GM18907 (cell line): ENCODE measurements around the gene DNAJC4.

ENCODE experiments used
- ATAC-seq: cut with Tn5 transposase; IDR thresholded peaks from one replicate; pipeline ENCODE4 v1.9.1; 2021; ENCODE audit warnings: mild to moderate bottlenecking, moderate library complexity; ENCODE audit not compliant: unreplicated experiment

DNAJC4 gene

DNA sequence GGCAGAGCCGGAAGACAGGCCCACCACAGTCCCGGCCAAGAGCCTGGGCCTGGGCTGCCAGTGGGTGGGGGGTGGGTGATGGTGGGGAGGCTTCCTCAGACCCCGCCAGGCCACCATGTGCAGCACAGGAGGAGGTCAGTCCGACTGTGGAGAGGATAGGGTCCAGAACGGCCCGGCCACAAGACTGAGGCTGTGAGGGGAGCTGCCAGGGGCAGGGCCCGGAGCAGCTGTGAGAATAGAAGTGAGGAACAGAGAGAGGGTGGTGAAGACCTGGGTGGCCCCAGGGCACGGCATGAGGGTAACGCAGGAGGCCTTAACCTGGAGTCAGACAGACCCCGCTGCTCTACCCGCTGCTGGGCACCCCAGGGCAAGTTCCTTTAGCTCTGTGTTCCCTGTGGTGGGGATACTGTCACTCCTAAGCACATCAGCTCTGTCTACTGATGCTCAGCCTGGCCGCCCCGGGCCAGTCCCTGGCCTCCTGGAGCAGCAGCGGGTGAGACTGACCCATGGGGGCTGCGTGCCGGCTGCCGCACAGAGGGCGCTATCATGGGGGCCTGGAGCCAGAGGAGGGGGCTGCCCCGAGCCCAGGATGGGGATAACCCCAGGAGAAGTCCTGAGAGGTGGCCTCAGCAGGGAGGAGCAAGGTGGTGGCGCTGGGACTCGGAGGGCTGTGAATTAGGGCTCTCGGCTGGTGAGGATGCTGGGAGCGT is 22.1 kb upstream of the DNAJC4 start:
- ATAC-seq: no peak

DNA sequence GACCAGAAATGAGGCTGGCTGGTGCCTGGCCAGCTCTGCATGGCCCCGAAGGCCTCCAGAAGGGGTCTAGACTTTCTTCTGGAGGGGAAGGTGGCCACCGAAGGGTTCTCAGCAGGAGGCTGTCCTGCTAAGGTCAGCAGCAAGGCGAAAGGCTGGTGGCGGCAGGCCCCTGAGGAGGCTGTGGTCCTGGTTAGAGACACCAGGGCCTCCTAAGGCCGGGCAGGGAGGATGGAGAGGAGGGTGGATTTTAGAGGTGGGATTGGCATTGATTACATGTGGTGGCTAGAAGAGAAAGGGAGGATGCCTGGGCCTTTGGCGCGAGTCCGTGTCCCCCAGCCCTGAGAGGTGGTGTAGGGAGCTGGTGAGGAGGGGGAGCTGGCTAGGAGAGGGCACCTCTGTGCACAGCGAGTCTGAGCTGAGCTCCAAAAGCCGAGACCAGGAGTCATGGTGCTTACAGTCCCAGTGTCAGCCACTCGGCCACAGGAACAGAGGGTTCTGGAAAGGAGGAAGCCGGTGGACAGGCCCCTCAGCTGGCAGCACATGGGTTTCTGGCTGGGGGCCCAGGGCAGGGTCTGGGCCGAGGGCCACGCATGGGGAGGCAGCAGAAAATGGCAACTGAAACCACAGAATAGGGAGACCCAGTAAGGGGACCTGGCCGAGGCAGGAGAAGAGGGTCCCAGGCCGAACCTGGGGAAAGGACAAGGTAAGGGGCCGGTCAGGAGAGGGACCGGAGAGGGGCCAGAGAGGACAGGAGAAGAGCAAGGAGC is 21.4 kb upstream of the DNAJC4 start:
- no peak for ATAC-seq

DNA sequence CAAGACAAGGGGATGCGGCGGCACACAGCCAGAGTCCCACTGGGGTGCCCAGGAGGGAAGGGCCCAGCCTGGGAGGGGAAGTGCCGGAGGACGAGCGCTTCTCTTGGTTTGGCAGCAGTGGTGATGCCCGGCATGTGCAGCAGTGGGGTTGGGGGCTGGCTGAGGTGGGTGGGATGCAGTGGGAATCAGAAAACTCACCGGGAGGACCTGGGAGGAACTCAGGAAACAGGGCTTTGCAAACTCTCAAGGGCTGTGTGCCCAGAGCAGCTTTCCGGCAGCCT is 20.8 kb upstream of the DNAJC4 start:
- no peak for ATAC-seq

DNA sequence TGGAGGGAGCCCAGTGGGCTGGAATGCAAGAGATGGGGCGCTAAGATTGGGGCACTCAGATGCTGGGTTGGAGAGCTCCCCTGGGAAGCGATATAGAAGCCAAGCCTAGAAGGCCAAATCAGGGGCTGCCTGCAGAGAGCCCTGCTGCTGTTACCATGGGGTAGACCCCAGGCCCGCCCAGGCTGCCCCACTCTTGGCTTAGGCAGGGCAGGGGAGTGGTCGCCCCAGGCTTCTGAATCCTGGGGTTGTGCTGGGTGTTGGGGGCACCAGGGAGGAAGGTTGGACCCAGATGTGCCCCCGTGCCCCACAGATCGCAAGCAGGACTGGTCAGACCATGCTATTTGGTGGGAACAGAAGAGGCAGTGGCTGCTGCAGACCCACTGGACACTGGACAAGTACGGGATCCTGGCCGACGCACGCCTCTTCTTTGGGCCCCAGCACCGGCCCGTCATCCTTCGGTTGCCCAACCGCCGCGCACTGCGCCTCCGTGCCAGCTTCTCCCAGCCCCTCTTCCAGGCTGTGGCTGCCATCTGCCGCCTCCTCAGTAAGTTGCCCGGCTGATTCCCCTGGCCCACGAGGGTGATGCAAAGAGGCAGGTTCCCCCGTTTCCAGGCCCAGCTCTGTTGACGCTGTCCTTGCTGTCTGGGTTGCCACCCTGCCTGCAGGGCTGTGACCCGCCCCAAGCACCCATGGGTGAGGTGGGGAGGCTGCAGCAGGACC is 19.9 kb upstream of the DNAJC4 start:
- no peak for ATAC-seq

DNA sequence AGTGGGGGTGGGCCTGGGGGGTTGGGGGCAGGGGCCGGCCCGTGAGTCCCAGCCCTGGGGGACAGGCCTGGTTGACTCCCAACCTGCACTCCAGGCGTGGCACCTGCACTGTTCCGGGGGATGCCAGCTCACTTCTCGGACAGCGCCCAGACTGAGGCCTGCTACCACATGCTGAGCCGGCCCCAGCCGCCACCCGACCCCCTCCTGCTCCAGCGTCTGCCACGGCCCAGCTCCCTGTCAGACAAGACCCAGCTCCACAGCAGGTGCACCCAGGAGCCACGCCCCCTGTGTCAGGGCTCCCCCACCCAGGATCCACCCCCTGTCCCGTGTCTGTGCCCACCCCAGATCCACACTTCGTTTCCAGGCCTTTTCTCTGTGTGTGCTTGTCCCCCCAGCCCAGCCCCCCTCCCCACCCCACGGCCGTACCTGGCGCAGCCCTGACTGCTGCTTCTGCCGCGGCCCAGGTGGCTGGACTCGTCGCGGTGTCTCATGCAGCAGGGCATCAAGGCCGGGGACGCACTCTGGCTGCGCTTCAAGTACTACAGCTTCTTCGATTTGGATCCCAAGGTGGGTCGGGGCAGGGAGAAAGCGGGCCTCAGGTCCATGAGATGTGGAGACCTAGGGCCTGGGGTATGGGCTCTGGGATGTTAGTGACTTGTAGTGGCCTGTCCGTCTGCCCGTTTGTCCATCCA is 19.0 kb upstream of the DNAJC4 start:
- ATAC-seq: no peak

DNA sequence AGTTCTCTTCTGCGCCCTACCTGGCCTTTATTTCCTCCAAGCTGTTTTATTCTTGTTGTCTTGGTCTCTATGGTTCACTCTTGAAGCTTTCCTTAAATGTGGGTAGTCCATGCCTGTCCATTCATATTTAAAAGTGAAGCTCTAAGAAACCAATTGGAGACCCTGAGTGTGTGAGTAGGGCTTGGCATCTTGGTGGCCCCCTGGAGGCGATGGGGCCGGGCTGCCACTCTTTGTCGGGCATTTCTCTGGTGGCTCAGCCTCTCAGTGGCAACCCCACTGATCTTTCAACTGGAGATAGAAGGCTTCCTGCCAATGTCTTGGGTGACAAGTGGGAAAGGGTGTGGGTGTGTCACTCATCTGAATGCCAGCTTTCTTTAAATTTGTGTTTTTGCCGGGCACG is 13.5 kb upstream of the DNAJC4 start:
- ATAC-seq: no peak

DNA sequence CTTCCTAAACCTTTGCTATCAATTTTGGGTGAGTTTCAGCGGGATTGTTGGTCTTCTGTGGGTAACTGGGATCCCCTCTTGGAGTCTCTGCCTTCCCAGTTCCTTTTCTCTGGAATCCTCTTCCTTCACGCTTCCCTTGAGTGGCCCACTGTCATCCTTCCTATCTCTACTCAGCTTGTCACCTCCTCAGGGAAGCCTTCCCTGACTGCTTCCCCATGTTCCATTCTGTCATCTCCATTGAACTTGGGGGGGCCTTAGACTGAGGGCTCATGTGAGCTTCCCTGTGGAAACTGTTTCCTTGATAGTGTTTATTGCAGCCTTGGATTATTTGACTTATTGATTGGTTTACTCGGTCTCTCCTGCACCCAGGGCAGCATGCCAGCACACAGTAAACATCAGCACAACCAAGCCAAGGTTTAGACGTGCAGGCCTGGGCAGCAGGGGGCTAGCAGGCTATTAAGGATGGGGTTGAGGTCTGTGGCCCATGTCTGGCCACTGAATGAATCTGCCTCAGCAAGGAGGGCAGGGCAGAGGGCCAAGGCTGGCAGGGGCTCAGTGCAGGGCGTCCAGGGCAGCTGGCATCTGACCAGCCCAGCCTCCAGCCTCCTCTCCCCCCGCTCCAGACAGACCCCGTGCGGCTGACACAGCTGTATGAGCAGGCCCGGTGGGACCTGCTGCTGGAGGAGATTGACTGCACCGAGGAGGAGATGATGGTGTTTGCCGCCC is 11.6 kb upstream of the DNAJC4 start:
- no peak for ATAC-seq

DNA sequence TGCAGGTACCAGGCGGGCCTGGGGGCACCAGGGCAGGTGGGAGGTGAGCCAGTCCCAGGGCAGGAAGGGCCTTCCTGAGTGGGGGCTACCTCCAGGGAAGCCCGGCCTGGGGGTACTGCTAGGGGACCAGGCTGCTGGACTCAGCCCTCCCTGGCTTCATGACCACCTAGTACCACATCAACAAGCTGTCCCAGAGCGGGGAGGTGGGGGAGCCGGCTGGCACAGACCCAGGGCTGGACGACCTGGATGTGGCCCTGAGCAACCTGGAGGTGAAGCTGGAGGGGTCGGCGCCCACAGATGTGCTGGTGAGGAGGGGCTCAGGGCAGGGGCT is 11.0 kb upstream of the DNAJC4 start:
- ATAC-seq: no peak

DNA sequence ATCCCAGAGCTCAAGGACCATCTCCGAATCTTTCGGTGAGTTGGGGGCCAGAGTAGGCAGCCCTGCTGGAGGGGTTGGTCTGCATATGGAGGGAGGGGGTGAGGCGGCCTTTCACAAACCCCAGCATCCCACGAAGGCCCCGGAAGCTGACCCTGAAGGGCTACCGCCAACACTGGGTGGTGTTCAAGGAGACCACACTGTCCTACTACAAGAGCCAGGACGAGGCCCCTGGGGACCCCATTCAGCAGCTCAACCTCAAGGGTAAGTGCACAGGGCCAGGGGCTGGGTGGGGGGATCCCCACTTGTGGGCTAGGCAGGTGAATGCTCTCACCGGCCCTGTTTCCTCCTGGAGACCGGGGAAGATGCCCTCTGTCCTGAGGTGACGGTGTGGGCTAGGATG is 10.6 kb upstream of the DNAJC4 start:
- no peak for ATAC-seq

DNA sequence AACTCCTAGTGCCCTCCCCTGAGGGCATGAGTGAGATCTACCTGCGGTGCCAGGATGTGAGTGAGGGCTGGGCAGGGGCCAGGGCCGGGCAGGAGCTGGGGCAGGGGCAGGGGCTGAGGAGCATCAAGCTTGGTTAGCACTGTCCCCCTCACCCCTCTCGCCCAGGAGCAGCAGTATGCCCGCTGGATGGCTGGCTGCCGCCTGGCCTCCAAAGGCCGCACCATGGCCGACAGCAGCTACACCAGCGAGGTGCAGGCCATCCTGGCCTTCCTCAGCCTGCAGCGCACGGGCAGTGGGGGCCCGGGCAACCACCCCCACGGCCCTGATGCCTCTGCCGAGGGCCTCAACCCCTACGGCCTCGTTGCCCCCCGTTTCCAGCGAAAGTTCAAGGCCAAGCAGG is 10.1 kb upstream of the DNAJC4 start:
- ATAC-seq: no peak

DNA sequence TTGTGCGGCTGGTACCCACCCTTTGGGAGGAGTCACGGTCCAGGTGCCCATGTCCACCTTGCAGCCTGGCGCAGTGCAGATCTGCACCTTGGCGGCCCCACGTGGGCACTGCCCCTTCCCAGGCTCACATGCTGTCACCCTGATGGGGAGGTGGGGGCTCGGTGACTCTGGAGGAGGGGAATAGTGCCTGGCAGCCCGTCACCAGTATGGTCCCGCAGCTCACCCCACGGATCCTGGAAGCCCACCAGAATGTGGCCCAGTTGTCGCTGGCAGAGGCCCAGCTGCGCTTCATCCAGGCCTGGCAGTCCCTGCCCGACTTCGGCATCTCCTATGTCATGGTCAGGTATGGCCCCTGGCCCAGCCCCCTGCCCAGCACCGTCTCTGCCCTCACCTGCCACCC is 9.6 kb upstream of the DNAJC4 start:
- ATAC-seq: no peak

DNA sequence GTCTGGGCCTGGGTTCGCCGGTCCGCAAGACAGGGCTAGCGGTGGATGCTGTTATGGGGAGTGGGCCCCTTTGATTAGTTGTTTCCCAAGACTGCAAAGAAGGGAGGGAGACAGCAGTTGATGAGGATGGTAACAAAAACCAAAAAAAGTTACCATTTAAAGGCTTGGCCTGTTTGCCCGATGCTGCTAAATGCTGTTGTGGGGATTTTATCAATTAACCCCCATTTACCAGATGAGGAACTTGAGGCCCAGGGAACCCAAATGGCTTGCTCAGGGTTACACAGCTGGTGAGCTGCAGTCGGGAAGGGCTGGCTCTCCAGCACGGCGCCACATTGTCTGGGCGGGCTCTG is 7.7 kb upstream of the DNAJC4 start:
- no peak for ATAC-seq

DNA sequence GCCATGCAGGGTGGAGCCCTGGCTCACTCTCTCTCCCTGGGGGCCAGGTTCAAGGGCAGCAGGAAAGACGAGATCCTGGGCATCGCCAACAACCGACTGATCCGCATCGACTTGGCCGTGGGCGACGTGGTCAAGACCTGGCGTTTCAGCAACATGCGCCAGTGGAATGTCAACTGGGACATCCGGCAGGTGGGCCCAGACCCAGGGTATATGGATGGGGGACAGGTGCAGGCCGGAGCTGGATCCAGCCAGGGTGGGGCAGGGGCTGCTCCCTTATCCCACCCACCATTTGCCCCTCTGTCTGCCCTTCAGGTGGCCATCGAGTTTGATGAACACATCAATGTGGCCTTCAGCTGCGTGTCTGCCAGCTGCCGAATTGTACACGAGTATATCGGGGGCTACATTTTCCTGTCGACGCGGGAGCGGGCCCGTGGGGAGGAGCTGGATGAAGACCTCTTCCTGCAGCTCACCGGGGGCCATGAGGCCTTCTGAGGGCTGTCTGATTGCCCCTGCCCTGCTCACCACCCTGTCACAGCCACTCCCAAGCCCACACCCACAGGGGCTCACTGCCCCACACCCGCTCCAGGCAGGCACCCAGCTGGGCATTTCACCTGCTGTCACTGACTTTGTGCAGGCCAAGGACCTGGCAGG is 7.2 kb upstream of the DNAJC4 start:
- no peak for ATAC-seq

DNA sequence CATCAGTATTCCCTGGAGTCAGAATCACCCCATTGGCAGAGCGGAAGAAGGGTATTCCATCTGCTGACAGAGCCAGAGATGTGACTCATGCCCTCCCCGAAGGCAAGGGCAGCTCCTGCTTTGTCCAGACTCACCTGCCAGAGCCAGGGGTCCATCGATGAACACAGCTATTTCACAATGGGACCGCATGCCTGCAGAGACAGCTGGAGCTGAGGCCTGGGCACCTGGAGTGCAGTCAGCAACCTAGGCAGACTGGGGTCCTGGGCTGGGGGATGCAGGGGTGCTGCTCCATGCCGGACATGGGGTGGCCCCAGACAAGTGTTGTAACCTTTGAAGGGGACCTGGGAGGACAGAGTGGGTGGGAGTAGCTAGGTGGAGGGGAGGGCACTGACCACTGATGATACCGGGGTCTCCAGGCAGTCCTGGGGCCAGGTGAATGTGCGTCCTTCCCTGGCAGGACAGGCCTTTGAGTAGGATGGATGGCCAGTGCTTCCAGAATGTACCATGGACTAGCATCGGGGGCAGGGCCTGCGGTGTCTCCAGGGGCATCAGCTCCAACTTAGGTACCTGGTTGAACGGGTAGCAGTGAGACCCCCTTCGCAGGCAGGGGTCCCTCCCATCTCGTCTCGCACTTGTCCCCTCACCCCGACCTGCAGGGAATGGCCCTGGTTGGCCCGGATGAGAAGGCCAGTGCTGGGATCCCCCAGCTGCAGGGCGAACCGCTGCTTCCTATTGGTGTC is 6.0 kb upstream of the DNAJC4 start:
- ATAC-seq: no peak

DNA sequence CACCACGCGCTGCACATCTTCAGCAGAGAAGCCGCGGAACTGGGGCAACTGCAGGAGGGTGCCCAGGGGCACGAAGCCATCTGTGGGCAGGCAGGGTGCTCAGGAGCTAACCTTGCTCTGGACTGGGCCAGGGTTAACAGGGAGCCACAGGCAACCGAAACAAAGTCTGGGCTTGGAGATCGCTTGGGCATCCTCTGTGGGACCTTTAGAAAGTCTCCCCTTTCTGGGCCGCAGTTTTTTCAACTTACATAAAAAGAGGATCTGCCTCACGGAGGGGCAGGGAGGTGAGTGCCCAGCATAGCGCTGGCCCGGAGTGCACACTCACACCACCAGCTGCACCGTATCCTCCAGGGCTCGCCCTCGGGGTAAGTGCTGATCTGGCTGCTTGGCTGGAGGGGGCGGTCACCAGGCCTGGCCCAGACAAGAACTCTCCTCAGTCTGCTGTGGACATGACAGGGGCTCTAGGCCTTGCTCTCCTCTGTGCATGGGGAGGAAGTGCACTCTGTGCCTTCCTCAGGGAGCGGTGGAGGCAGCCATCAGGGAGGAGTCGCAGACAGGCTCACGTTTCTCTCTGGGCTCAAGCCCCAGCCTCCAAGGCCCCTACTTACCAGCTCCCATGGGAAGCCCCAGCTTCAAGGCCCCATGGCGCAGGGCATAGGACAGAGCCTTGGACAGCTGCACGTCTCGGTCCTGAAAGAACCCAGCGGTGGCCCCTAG is 5.3 kb upstream of the DNAJC4 start:
- ATAC-seq: no peak

DNA sequence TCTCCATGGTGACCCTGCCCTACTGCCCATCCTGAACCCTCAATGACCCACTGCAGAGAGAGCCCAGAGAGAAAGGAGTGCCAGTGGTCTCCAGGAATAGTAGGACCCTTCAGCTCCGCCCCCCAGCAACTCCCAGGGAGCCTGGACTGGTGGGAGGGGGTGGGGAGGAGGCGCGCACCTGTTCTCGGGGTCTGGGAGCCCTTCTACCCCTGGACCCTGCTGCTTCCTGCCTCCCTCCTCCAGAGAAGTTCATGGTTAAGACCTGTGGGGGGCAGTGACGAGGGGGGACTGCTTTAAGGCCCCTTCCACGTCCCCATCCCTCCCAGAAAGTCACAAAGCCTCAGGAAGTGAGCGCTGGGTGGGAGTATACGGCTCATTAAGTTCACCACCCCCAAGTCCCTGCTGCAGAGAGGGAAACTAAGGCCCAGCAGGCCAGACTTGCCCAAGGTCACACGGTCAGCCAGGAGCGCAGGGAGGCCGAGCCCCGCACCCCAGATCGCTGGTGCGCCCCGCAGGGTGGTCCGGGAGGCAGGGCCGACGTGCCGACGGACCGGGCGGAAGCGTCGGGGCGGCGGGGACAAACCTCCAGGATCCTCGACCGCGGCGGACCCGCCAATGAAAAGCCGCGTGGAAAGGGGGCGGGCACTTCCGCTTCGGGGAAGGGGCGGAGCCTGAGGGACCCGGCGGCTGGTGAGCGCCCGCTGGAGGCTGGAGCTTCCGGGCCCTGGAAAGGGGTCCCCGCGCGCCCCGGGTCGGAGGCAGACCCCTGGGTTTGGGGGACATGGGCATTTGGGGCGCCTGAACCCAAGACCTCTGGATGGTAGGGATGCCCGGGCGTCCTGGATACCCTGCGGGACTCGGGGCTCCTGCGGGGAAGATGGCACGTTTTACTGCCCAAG is 4.5 kb upstream of the DNAJC4 start, which contains the start of the genes NUDT22 and TRPT1:
Gene NUDT22, plus strand, starts transcription at position 667 of the 899 bp plus-strand sequence. CDS start 379 bp downstream, outside the sequence.
Gene TRPT1, minus strand, starts transcription at position 579 of the 899 bp plus-strand sequence. Its CDS starts 326 bp downstream, at position 253.
- ATAC-seq: peak; percentile 48

DNA sequence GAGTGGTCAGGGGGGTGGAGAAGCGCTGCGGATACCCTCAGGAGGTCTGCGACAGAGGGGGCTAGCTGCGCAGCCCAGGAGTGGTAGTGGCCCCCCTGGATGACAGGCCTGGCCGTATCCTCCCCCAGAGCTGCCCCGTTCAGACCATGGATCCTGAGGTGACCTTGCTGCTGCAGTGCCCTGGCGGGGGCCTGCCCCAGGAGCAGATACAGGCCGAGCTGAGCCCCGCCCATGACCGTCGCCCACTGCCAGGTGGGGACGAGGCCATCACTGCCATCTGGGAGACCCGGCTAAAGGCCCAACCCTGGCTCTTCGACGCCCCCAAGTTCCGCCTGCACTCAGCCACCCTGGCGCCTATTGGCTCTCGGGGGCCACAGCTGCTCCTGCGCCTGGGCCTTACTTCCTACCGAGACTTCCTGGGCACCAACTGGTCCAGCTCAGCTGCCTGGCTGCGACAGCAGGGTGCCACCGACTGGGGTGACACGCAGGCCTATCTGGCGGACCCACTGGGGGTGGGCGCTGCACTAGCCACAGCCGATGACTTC is 3.8 kb upstream of the DNAJC4 start:
- ATAC-seq: no peak
